ENCODE measurements around the gene NFAT5.
"Not testable (repeated sequence)": the region's sequence is repeated elsewhere in the genome, so short reads cannot be mapped to it uniquely, and the experiment has no call there.

The NFAT5 gene

DNA sequence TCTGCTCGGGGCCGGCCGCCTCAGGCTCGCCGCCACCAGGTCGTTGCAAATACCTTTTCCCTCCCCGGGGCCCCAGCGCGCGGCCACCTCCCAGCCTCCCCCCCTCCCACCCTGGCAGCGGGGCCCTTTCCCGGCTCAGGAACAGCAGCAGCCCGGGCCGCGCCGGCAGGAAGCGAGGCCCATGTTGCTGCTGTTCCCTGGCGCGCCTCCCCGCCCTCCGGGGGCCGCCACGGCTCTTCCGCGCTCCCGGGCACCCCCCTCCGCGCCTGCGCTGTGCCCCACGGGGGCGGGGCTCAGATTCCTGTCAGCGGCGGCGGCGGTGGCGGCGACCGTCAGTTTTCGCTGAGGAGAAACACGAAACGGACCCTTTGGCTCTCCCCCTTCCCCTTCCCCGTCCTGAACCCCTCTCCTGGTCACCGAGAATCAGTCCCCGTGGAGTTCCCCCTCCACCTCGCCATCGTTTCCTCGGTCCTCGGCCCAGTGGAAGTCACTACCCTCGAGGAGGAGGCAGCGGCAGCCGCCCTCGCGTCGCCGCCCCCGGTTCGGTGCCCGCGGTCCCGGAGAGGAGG is at the start of gene NFAT5:
TSS of gene NFAT5 (plus strand) at position 296 of the 569 bp plus-strand sequence. CDS start 336 bp downstream, outside the sequence.
- peak; percentile 91 for DNase-seq

- not testable (repeated sequence) for DNase-seq
Measured at GRCh38 chr16:69517914-69518313, 47.9 kb upstream of the NFAT5 start.

GRCh38 chr16:69520413-69520799 is 45.4 kb upstream of the NFAT5 start:
- no peak for DNase-seq

DNA sequence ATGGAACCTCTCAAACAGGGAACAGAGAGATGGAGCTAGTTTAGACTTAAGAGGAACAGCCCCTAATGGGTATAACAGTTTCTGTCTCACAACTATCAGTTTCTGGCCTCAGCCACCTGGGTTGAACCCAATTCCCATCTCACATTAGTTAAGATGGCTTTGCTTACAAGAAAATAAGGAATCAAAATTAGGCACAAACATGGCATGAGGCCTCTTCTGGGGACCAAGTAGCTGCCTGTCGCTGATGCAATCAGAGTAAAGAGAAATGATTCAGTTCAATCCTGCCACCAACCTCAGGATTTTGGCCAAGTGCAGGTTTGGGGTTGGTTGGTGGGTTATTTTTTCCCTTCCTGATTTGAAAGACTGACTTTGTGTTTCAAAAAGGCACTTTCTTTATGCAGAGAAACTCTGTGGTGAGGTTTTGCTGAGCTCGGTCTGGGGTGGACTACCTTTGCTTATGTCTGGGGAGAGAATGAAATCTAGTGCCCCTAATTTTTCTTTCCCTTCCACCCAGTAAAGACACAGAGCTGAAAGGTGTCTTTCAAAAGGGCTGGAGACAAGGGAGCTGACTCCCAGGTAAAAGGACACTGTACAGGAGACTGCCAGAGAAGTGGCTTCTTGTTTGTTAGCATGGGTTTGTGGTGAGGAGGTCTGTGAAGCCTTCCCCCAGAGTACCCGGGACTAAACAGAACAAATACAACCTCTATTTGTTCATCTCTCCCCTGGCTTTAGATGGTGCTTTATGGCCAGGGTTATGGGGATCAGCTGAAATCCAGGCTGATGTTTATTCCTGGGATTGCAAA is 44.8 kb upstream of the NFAT5 start:
- DNase-seq, result no peak

DNA sequence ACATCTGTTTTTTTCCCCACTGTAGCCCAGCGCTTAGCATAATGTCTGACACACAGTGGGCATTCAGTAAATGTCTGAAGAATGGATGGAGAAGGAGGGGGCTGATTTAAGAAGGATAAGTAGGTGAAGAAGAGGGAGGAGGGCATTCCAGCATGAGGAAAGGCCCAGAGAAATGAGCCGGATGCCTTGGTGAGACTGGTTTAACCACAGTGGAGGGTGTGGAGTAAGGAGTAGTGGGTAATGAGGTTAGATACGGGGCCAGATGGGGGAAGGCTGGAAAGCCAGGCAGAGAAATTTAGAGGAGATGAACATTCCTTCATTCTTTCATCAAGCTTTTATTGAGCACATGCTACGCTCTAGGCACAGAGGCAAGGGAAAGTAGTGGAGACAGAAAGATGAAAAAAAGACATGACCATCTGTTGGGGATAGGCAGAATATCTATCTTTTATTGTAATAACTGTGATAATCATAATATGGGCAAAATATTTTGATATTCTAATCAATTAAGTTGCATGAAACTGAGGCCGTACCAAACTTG is 43.7 kb upstream of the NFAT5 start:
- DNase-seq, result no peak

DNA sequence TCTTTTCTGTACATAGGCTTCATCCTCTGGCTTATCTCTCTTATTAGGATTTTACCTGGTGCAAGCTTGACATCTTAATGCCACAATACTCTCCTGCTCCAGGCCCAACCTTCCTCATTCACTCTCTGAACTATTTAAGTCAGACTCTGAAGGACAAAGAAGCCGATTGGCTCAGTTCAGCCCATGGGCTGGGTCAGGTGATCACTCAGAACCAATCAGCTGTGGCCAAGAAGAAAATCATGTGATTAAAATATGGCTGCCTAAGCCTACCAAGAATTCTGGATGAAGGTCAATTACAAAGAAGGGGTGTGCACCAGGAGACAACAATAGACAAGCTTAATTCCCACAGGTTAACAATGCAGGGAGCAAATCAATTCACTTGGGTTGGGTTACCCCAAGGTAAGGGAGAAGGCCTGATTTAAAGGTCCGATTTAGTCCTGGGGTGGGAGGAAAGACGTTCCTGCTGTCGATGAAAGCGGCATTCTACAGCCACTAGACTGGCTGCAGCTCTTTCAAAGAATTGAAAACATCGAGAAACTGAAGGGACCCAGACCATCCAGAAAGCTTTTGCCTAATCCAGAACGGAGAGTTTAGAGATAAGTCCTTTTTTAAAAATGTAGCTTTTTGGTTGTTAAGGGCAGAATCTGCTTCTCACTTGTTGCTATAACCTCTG is 42.9 kb upstream of the NFAT5 start:
- DNase-seq, result peak; percentile 49

DNA sequence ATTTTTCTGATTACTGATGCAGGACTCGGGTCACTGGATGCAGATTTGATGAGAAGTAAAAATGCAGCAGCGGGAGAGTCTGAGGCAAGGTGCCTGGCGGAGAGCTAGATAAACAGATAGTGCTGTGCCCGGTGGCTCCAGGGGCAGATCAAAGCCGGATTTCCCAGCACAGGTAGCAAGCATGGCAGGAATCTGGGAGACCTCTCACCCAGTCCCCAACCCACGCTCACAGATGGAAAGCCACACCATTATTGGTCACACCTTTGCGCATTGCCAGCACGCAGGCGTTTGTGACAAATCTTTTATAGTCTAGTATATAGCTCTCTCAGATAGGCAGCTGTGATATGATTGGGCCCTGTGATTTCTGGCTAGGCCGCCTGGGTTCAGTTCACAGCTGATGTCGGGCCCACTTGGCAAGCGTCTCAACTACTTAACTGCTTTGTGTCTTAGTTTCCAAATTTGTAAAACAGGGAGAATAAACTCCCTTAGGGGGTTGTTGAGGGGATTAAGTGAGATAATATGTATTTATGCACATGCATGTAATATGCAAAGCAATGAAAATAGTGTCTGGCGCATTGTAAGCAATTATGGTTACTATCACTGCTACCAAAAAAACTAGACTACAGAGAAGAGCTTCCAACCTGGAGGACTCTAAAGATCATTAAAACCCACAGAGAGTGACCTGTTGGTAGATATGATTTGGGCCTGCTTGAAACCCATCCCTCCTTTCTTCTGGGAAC is 42.0 kb upstream of the NFAT5 start:
- DNase-seq, result no peak

DNA sequence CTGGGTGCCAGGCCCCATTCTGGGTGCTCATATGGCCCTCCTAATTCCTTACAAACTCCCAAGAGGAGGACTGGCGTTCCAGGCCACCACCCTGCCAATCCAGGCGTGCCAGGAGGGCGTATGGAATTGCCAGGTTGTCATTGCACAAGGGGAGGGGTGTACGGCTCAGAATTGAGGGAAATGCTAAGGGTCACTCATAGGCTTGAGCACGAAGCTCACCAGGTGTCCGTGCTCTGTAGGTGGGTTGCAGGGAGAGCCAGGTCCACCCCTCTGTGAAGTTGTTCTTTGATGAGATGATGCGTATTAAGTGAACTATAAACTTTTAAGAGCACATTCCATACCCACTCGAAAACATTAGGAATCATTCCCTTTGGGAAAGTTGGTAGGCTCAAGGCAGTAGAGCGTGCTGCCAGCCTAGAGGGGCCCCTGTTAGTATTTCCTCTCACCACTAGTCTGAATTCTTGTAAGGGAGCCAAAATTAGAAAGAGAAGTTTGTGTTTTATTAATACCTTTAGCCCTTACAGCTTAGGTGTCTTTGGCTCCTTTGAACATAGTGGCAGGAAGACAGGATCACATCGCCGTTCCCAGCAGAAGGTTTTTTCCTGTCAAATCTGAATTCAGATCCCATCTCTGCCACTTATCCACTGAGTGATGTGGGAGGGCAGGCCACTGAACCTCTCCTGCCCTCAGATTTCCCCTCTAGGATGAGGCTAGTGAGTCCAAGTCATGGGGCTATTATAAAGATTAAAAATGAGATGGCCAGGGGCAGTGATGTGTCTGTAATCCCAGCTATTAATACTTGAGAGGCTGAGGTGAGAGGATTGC is 38.7 kb upstream of the NFAT5 start:
- DNase-seq, result no peak

DNA sequence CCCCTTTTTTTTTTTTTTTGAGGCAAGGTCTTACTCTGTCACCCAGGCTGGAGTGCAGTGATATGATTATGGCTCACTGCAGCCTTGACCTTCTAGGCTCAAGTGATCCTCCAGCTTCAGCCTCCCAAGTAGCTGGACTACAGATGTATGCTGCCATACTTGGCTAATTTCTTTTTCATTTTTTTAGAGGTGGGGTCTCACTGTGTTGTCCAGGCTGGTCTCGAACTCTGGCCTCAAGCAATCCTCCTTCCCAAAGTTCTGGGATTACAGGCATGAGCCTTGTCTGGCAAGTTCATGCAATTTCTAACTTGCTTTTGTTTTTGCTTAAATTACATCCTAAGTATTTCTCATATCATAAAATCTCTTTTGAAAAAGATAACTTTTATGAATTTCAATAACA is 33.8 kb upstream of the NFAT5 start:
- DNase-seq, result no peak

- DNase-seq, result peak; percentile 24
Measured at GRCh38 chr16:69532641-69533455, 32.9 kb upstream of the NFAT5 start.

- no peak for DNase-seq
Measured at GRCh38 chr16:69534720-69535119, 31.0 kb upstream of the NFAT5 start.

DNA sequence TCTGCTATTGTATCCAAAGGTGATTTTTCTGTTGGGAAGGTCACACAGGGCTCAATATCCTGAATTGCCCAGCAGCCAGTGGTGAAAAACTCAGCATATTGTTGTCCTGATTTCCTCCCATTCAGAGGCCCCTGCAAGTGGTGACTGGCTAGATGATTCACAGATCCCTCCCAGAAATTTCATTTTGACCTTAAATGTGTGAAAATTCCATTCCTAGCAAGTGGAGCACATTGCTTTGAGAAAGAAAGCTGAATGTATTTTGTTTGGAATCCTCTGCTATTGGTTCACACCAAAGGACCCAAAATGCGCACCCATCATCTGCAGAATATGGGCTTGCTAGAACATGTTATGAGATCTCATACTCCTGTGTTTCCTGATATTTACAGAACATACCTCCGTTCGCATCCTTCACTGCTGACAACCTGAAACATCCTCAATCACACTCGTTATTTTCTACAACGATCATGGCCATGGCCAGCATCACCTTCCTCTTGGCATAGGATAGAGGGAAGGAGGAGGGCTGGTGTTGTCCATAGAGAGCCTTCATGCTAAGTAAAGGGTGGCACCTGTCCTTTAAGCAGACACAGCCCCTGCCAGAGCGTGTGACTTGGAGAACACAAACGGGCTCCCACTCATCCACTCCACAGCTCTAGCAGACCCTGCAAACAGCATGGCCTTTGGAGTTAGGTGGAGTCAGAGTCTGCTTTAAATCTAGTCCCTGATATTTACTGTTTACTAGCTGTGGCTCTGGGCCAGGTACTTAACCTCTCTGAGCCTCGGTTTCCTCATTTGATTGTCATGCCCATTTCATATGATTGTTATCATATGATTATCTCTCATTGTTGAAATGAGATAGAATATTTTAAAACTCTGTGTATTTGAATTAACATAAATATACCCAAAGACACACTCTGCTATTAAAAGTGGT is 30.4 kb upstream of the NFAT5 start:
- no peak for DNase-seq

- DNase-seq, result no peak
Measured at GRCh38 chr16:69537706-69538080, 28.1 kb upstream of the NFAT5 start.

DNA sequence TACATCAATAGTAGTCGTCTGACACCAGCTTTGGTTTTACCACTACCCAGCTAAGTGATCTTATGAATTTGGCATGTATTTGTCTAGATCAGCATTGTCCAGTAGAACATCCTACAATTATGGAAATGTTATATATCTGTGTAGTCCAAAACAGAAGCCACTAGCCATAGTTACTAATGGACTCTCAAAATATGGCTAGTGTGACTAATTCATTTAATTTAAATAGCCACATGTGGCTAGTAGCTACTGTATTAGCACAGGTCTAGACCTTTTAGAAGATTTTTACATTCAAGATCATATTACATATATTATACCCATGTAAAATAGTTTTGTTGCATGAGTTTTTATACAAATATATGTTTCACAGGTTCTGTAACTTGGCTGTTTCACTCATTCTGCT is 27.0 kb upstream of the NFAT5 start:
- DNase-seq, result no peak

GRCh38 chr16:69542974-69543373 is 22.8 kb upstream of the NFAT5 start:
- DNase-seq, result no peak

DNA sequence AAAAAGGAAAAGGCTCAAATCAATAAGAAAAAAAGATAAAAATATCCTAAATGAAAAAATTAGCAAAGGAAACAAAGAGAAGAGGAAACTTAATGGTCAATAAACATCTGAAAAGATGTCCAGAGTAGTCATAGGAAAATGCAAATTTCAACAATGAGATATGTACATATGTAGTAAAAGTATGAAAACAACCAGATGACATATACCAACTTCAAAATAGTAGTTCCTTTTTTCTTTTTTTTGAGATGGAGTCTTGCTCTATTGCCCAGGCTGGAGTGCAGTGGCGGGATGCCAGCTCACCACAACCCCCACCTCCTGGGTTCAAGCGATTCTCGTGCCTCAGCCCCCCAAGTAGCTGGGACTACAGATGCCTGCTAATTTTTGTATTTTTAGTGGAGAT is 21.7 kb upstream of the NFAT5 start:
- no peak for DNase-seq

DNA sequence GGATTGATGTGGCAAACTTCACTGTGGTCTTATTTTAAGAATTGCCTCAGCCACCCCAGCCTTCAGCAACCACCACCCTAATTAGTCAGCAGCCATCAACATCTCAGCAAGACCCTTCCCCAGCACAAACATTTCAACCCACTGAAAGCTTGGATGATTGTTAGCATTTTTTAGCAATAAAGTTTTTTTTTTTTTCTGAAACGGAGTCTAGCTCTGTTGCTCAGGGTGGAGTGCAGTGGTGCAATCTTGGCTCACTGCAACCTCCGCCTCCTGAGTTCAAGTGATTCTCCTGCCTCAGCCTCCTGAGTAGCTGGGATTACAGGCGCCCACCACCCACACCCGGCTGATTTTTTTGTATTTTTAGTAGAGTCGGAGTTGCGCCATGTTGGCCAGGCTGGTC is 19.1 kb upstream of the NFAT5 start:
- DNase-seq, result not testable (repeated sequence)

- DNase-seq, result no peak
Measured at GRCh38 chr16:69553332-69553731, 12.4 kb upstream of the NFAT5 start.

- DNase-seq, result peak; percentile 46
Measured at GRCh38 chr16:69554495-69554894, 11.3 kb upstream of the NFAT5 start.

DNA sequence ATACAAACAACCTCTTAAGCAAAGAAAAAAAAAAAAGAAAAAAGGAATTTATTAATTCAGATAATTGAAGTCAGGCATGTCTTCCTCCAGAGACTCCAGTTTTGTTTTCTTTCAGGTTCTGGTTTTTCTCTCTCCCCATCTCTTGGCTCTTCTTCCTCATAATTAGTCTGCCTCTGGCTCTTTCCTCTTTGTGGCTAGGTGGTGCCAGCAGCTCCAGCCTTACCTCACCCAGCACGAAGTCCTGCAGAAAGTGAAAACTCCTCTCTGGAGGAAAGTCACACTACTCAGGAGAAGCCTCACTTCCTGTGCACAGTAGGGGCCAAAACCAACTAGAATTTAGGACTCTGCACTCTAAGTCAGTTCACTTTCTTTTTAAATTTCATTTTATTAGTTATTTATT is 10.3 kb upstream of the NFAT5 start:
- peak; percentile 20 for DNase-seq
